Hepatocyte (in vitro differentiated cells): Measurements from ENCODE around the gene TEX50.

Experiments
- EZH2 ChIP-seq: fragments of 200-600 bp; sonication (generic); IDR thresholded peaks from 2 replicates; pipeline ENCODE4 v1.6.1; 2016; ENCODE audit warnings: antibody characterized with exemption, mild to moderate bottlenecking, borderline replicate concordance
- EZH2phosphoT487 ChIP-seq: fragments of 200-600 bp; sonication (generic); IDR thresholded peaks from one replicate; pipeline ENCODE4 v1.6.1; 2018; ENCODE audit warnings: antibody characterized with exemption, mild to moderate bottlenecking, low read depth, moderate library complexity; ENCODE audit not compliant: unreplicated experiment, severe bottlenecking
- TF ChIP-seq, protein P1 (sequence below): fragments of 200-600 bp; sonication (generic); IDR thresholded peaks from 2 replicates; pipeline ENCODE4 v1.5.1; 2016; ENCODE audit warnings: antibody characterized with exemption, mild to moderate bottlenecking; ENCODE audit not compliant: poor library complexity

DNA sequence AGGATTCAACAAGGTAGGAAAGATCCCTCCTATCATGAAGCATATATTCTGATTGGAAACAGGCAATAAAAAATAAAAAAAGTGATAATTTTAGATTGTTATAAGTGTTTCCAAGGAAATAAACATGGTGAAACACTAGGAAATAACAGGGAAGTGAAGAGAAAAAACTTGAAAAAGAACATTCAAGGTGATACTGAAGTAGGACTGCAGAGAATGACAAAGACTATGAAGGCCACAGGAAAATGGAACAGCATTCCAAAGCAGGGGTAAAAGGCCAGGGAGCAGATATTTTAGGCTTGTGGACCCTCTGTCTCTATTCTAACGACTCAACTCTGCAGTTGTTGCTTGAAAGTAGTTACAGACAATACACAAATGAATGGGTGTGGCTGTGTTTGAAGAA, 26.6 kb downstream of the TEX50 start:
- TF ChIP-seq, protein P1, sequence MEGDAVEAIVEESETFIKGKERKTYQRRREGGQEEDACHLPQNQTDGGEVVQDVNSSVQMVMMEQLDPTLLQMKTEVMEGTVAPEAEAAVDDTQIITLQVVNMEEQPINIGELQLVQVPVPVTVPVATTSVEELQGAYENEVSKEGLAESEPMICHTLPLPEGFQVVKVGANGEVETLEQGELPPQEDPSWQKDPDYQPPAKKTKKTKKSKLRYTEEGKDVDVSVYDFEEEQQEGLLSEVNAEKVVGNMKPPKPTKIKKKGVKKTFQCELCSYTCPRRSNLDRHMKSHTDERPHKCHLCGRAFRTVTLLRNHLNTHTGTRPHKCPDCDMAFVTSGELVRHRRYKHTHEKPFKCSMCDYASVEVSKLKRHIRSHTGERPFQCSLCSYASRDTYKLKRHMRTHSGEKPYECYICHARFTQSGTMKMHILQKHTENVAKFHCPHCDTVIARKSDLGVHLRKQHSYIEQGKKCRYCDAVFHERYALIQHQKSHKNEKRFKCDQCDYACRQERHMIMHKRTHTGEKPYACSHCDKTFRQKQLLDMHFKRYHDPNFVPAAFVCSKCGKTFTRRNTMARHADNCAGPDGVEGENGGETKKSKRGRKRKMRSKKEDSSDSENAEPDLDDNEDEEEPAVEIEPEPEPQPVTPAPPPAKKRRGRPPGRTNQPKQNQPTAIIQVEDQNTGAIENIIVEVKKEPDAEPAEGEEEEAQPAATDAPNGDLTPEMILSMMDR, result no peak
- no peak for TF ChIP-seq EZH2
- TF ChIP-seq EZH2phosphoT487, result no peak
